ENCODE results near the gene RANBP10.

RANBP10 gene

GRCh38 chr16:67770346-67770991, 35.9 kb downstream of the RANBP10 start:
- no peak for TF ChIP-seq CTCF (IDR thresholded peaks at IDR 0.05; ENCODE audit: insufficient read depth, missing control alignments)
- no peak for DNase-seq (ENCODE audit: insufficient read length, low spot score)
- no peak for FAIRE-seq

GRCh38 chr16:67767953-67768352, 38.4 kb downstream of the RANBP10 start:
- DNase-seq (ENCODE audit: insufficient read length, low spot score) (no peak), FAIRE-seq (no peak)
- no peak for TF ChIP-seq CTCF (IDR thresholded peaks at IDR 0.05; ENCODE audit: insufficient read depth, missing control alignments)

GRCh38 chr16:67766291-67766690, 40.1 kb downstream of the RANBP10 start:
- TF ChIP-seq CTCF (IDR thresholded peaks at IDR 0.05; ENCODE audit: insufficient read depth, missing control alignments): no peak
- FAIRE-seq (no peak), DNase-seq (ENCODE audit: insufficient read length, low spot score) (no peak)

- FAIRE-seq (no peak), DNase-seq (ENCODE audit: insufficient read length, low spot score) (no peak)
- TF ChIP-seq CTCF (IDR thresholded peaks at IDR 0.05; ENCODE audit: insufficient read depth, missing control alignments): no peak
Observed at GRCh38 chr16:67764158-67764667, 42.1 kb downstream of the RANBP10 start.

GRCh38 chr16:67763066-67763465, 43.3 kb downstream of the RANBP10 start:
- FAIRE-seq (no peak), DNase-seq (ENCODE audit: insufficient read length, low spot score) (no peak)
- no peak for TF ChIP-seq CTCF (IDR thresholded peaks at IDR 0.05; ENCODE audit: insufficient read depth, missing control alignments)

GRCh38 chr16:67762385-67762784, 44.0 kb downstream of the RANBP10 start:
- no peak for TF ChIP-seq CTCF (IDR thresholded peaks at IDR 0.05; ENCODE audit: insufficient read depth, missing control alignments)
- no peak for DNase-seq (ENCODE audit: insufficient read length, low spot score)
- FAIRE-seq: no peak

GRCh38 chr16:67761924-67762323, 44.4 kb downstream of the RANBP10 start:
- TF ChIP-seq CTCF (IDR thresholded peaks at IDR 0.05; ENCODE audit: insufficient read depth, missing control alignments): no peak
- DNase-seq (ENCODE audit: insufficient read length, low spot score) (no peak), FAIRE-seq (no peak)
